Right renal pelvis (tissue), 4 donors: Measurements from ENCODE around the gene ADRB2. TPM values are rescaled to one million over a fixed set of nuclear protein-coding genes. Genes with fewer than 3 reads are reported as not detected.

Experiments
- DNase-seq, 4 donors: peaks; one replicate each; pipeline ENCODE4 v3.0.0-alpha.2; 2013; ENCODE audit warnings: low read depth in 4 of 4, low spot score in 3 of 4, missing footprints in 1 of 4
- polyA plus RNA-seq, 4 donors: library from polyadenylated mRNA; unstranded; fragments of 120-200 nt; gene quantifications; one replicate each; pipeline ENCODE4 v1.2.1, GENCODE V29; 2013; ENCODE audit not compliant: insufficient read length in 4 of 4

Gene ADRB2
- polyA plus RNA-seq, 4 donors: 0.13 to 0.53 (median 0.43) TPM

DNA sequence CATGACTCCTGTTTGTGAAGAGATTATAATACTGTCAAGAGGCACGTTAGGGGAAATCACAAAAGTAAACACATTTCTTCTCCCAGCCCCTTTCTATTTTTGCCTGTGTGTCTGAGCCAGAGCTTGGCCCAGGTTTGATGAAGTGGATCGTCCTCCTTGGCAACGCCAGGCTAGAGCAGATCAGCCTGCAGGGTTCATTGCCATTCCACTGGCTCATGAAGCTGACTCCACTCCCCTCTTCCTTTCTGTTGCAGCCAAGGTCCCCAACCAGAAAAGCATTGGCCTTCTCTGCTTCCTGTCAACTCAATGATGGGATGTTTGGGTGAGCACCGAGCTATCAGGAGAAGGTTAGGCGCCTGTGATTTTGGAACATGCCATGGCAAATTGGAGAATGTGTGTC, 3.3 kb downstream of the ADRB2 start:
- no peak for DNase-seq

DNA sequence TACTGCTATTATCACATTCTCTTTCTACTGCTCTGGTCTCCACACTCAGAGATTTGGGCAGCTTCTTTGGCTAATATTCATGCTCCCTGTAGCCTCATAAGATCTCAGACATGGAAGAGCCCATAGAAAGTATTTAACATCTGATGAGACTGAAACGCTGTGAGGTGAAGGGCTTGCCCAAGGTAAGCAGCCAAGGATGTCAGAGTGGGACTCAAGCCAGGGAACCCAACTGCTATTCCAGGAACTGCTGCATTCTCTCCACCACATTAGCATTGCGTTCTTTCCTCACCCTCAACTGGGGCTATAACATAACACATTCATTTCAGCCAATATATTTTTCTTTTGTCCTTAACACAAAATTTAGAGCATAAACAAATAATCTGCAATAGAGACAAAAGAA, 3.8 kb downstream of the ADRB2 start:
- DNase-seq: no peak

DNA sequence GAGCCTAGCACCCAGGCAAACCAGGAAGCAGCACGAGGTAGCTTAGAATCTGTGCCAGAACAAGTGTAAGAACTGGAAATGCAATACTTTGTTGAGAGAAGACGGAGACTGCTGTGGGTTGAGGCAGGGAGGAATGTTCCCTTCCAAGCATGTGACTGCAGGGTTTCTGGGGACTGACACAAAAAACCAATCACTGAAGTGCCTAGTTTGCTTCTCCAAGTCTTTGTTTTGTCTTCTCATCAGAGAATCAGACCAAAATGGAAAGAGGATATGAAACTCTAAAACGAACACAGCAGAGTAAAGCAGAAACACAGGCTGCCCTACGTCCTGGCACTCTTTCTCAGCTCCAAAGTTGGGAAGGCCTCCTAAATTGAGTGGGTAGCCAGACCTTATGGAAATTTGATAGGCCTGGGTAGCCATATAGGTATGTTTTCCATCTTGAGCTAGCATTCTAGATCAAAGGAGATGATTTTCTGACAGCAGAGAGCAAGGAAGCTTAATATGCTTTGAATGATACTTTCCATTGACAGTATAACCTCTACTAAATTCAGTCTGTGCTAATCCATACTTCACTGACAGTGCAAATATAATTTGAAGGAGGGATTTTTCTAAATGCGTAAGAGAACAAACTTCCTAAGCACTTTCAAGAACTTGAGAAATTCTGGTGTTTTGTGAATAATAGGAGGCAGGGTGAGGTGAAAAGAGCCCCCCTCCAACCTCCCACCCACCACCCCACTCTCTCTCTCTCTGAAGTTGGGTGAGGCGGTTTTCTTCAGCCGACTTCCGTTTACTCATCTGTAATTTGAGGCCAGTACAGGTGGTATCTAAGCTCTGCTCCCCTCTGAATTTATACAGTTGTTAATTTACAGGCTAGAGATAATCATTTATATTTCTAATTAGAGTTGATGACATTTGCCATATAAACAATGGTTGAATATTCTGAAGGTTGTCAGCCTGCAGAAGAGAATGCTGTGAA, 5.5 kb downstream of the ADRB2 start:
- DNase-seq: no peak

DNA sequence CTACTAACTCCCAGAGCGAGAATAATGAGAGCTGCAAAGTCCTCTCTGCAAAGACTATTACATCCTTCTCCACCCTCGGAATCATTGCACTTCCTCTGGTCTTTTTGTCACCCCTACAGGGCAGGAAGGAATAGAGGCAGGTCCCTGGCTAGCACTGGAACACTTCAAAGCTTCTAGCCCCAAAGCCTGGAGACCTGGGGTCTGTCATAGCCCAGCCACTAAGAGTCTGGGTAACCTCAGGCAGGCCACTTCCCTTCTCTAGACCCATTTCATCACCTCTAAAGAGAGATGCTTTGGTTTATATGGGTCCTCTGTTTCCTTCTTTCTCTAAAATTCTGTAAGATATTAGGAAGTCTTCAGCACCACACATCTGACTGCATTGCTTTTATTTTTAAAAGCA, 6.7 kb downstream of the ADRB2 start:
- no peak for DNase-seq

DNA sequence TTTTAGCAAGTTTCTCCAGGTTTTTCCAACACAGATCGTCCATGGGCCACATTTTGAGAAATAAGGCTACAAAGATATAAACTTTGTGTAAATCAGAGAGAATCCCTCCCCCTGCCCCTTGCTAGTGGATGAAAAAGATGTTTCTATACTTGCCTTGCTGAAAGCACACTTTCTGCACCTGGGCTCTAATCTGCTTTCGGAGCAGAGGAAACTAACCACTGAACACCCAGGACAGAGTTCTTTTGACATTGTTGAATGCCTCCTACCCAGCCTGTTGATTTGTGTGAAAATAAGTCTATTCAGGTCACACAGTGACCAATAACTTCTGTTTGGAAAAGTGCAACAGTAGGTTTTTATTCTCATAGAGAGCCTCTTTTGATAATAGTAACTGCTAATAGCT, 7.5 kb downstream of the ADRB2 start:
- no peak for DNase-seq

DNA sequence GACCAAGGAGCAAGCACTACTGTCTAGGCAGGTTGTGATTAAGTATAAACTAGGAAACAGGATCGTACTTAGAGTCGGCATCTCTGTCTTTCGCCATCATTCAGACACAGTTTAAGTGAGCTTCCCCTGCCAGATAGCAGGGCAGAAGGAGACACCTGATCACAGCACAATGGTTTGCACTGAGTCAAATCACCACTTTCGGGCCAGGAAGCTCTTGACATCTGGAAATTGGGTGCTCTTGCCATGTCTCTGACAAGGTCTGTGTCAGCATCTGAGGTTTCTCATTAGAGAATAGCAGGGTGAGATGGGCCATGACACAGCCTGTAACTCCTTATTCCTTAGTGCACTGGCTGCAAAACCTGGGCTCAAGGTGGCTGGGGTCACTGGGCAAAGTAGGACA, 8.3 kb downstream of the ADRB2 start:
- DNase-seq: no peak

DNA sequence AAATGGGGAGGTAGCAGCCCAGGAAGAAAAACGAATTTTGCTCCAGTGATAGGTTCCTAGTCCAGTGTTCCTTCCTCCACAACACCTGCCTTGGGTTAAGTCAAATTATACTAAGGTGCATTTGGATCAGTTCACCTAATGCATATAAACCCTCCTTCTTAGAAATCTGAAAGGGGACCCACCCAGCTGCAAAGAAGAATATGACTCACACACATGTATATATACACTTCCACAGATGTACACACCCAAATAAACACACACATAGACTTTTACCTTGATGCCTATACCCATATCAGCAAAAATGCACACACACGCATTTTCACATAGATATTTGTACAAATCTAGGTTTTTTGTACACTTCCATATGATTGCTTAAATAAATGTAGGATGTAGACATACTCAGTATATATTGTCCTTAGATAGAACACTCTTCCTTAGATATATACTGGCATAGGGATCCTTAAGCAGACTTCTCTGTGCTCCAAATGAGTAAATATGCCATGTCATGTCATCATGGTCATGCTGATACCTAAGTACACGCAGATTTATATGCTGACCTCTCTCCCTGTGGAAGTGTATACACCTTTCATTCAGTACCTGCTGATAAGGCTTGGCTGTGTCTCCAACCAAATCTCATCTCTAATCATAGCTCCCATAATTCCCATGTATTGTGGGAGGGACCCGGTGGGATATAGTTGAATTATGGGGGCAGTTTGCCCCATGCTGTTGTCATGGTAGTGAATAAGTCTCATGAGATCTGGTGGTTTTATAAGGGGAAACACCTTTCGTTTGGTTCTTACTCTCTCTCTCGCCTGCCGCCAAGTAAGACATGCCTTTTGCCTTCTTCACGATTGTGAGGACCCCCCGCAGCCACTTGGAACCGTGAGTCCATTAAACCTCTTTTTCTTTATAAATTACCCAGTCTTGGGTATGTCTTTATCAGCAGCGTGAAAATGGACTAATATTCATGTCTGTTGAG, 10.2 kb downstream of the ADRB2 start:
- no peak for DNase-seq

DNA sequence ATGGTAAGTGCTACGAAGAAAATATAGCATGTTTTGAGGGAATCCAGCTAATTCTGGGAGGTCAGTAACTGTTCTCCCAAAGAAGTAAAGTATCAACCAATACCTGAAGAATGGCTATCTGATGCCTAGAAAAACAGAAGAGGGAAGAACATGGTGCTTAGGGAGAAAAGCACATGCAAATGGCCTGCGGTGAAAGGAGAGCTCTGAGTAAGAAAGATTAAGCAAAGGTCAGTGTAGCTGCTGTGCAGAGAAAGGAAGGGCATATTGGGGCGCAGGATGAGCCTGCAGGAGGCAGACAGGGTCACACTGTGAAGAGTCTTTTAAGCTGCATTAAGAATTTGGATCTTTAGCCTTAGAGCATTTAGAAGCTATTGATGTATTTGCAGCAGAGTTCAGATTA, 11.0 kb downstream of the ADRB2 start:
- no peak for DNase-seq

DNA sequence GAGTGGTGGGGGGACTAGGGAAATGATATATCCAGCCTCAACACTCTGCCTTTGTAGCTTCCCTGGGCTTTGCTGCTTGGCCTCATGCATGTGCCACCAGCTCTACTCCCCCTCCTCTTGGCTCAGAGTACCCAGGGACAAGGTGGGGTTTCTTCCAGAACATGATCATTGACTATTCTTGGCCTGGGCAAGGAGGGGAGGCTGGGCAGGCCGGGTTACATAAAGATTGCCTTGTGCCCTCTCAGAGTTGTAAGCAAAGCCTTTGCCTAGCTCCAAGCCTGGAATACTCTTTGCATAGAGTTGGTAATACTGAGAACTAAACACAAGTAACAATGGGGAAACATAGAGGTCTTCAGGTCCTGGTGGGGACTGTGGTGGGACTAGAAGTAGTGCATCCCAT, 11.9 kb downstream of the ADRB2 start:
- no peak for DNase-seq

DNA sequence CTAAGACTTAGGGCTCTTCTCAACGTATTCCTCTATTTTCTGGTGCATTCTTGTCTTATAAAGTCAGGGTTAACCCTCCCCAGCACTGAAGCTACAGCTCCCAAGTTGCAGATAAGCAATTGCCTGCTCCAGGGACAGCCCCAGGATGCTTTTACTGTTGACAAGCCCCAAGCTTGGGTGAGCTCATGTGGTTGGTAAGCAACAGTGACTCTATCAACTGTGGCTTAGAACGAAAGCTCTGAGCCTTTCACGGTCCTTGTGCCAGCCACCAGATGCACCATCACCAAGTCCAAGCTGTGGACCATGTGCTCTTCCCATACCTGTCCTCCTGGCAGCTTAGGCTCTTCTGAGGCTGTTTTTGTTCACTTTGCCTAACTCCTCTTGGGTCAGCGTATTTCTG, 13.5 kb downstream of the ADRB2 start:
- DNase-seq: no peak

DNA sequence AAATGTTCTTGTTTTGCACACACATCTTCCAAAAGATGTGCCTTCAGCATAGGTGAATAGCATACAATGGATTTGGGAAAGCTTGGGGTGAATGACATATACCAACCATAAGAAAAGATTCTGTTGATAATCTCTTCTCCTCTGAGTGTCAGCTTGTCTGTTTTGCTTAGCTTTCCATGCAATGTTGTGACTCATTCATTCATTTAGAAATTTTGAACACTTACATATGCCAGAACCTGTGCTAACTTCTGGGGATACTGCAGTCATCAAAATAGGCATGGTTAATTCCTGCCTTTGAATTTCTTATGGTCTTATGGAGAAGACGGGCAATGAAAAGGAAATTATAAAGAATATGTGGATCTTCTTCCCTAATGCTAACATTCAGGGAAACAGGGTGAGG, 14.1 kb downstream of the ADRB2 start:
- no peak for DNase-seq

DNA sequence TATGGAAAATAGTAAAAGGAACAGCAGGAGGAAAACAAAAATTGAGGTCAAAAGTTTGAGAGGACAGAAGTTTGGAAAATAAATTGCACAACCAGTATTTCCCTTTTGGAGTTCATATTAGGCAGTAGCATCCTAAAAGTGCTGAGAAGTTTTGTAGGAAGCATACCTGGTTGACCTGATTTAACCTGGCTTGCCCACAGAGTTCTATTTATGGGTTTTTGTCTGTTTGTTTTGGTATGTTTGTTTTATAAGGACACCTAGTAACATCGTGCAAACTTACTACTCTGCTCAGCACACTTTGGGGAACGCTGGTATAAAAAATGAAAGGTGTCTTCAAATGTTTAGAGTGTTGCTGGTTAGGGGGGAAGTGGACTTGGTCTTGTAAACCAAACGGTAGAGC, 15.1 kb downstream of the ADRB2 start:
- no peak for DNase-seq

DNA sequence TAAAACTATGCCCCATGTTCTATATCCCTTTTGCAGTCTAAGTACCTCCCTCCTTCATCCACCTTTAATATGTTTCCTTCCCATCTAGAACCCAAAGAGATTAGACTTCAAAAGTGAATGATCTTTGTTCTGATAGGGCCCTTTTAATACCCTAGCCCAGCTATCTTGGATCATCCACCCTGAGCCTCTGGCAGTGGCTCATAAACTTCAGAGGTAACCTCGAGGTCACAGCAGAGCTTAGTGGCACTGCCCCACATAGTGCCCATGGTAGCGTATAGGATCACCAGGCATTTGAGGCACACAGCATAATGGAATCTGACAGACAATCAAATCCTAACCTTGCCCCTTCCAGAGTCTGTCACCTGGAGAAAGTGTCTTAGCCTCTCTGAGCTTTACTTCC, 15.8 kb downstream of the ADRB2 start:
- no peak for DNase-seq

DNA sequence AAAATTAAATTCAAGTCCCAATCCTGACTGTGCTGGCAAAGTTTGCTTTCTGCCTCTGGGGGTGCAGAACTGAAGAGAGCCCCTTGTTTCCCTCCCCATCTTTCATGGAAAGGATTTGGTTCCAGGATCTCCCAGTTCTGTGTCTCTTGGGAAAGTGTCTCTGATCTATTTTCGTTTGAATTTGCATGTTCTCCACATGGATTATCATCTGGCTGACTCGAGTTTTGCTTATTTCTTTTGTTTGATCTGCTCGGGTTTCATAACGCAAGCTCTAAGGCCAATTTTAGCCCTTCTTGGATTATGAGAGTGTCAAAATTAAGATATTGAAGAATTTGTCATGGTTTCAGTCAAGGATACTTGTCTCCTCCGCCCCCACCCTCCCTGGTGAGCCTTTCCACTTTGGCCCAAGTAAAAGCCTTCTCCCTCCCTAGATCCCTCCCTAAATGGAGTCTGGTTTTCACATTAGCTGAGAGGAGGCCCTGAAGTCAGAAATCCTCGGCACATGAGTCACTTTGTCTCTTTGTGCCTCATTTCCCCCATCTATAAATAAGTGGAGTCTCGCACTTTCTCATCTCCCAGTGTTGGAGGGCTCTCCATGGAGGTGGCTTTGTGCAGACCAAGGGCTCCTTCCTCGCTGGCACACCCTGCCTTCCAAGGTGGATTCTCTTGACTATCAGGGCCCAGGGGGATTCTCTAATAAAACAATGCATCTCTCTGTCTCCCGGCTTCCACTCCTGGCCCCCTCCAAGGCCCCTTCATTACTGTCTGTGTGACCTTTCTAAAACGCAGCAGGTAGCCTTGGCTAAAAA, 17.3 kb downstream of the ADRB2 start:
- DNase-seq: no peak

DNA sequence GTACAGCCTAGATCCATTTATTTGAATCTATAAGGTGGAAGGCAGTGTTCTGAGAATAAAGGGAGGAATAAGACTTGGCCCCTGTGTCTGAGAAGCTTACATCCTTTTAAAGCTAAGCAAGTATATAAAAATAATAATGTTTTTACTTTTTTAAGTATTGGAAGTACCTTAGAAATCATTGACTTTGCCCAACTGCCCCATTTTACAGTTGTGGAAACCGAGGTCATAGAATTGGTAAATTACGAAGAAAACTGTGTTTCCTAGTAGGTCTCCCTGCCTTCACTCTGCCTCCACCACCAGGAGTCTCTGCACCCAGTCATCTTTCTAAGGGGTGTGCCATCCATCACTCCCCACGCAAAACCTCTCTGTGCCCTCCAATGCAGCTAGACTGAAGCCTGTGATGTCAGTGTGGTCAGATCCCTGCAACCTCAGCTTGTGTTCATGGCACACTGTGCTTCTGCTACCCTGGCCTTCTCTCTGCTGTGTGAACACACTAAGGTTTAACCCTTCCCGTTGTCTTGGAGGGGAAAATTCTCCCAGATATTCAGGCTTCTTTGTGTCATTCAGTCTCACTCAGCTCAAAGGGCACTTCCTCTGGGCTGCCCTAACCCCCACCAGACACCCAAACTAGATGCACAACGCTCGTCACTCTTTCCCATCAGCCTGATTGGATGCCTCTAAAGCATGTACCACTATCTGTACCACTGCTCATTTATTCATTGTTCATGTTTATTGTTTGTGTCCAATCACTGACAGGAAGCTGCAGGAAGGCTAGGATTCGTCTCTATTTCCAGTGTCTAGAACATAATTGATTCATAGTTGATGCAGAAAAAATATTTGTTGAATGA, 18.2 kb downstream of the ADRB2 start:
- no peak for DNase-seq

DNA sequence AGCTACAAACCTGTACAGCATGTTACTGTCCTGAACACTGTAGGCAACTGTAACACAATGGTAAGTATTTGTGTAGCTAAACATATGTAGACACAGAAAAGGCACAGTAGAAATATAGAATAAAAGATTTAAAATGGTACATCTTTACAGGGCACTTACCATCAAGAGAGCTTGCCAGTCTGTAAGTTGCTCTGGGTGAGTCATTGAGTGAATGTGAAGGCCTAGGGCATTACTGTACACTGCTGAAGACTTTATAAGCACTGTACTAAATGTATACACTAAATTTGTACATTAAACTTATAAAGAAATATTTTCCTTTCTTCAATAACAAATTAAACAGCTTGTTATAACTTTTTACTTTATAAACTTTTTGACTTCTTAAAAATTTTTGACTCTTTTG, 20.5 kb downstream of the ADRB2 start:
- DNase-seq: no peak

DNA sequence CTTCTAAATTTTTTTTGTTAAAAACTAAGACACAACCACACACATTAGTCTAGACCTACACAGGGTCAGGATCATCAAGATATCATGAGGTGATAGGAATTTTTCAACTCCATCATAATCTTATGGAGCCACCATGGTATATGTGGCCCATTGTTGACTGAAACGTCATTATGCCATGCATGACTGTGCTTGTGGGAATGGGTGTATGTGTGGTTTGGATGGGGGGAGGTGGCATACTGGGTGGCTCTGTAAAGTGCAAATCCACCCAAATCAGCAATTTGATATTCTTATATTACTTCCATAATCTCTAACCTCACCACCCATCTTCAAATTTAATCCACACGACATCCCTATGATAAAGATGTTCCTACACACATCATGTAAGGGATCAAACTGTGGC, 21.0 kb downstream of the ADRB2 start:
- no peak for DNase-seq

DNA sequence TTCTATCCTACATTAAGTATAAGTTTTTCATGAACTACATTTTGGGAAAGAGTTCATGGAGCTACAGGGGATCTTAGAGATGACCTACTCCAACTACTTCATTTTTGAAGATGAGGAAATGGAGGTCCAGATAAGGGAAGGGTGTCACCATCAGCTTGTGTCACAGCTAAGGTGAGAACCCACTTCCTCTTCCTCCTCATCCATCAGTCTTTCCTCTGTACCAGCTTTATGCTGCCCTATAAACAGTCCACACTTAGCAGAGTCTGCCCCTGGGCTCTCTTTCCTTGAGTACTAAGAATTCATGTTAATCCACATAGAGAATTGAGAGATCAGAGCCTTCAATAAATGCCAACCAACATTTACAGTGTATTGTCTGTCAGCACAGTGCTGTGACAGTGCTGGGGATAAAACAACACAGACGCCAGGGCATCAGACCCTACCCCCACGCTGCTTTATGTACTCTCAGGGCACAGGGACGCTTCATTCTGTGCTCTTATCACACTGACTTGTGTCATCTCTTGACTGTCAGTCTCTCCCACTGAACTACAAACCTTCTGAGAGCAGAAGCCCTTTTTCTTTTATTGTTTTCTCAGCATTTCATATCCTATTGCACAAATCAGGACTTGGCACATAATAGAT, 22.1 kb downstream of the ADRB2 start:
- DNase-seq: no peak

DNA sequence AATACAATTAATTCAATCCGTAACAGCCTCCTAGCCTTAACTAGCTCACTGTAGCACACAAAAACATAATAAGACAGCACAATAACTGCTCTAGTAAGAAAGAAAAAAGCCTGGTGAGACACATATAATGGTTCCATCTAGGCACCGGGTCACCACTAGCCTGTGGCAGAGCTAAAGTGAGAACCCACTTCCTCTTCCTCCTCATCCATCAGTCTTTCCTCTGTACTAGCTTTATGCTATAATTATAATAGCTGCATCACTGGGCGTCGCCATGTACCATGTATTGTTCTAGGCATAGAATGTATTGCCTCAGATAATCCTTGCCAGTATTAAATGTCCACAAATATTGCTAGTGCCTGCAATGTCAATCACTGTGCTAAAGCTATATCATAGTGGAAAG, 23.1 kb downstream of the ADRB2 start:
- DNase-seq: no peak
